HG02973 (cell line): ENCODE results near the gene EFCAB10.
"Not testable (repeated sequence)": the region's sequence is repeated elsewhere in the genome, so short reads cannot be mapped to it uniquely, and the experiment has no call there.

ENCODE experiments used
- ATAC-seq: cut with Tn5 transposase; IDR thresholded peaks from one replicate; pipeline ENCODE4 v1.9.1; 2021; ENCODE audit warnings: moderate library complexity; ENCODE audit not compliant: unreplicated experiment

Gene EFCAB10

GRCh38 chr7:105599551-105599950 is 18.3 kb upstream of the EFCAB10 start:
- ATAC-seq: no peak

DNA sequence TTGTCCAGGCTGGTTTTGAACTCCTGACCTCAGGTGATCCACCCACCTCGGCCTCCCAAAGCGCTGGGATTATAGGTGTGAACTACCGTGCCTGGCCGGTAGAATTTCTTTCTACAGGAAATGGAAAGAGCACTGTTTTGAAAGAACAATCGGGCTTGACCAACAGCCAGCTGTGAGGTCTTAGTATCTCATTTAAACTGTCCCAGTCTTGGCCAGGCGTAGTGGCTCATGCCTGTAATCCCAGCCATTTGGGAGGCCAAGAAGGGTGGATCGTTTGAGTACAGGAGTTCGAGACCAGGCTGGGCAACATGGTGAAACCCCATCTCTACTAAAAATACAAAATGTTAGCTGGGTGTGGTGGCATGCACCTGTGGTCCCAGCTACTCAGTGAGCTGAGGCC is 17.8 kb upstream of the EFCAB10 start:
- not testable (repeated sequence) for ATAC-seq

DNA sequence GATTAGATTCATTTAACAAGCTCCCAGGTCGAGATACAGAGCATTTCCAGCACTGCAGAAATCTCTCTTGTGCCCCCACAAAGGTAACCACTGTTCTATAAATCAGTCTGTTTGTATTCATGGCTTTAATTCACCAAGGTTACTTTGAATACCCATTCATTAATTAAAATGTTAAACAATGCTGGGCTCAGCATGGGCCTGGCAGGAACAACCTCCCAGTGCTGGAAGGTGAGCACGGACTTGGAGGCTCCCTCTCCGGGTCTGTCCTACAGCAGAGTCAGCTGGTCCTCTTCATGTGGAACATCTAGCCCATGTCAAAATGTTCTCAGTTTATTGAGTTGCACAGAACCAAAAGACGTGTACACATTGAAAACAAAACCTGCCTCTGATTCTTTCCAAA is 15.6 kb upstream of the EFCAB10 start:
- no peak for ATAC-seq

DNA sequence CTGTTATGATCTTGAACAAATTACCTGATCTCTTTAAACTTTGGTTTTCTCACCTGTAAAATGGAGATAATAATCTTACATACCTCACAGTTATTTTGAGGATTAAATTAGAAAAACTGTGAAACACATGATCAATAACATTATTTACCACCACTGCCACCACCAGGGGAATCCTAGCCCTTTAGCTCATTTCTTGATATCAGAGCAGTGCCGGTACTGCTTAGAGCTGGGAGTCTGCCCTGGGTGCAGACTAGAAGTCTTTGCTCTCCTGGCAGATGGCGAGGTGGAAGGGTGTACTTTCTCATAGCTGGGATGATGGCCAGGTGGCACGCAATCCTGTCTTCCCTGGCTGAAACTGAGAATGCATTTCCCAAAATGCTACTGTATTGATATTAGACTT is 12.7 kb upstream of the EFCAB10 start:
- no peak for ATAC-seq

GRCh38 chr7:105591522-105591921 is 10.2 kb upstream of the EFCAB10 start:
- ATAC-seq: no peak

DNA sequence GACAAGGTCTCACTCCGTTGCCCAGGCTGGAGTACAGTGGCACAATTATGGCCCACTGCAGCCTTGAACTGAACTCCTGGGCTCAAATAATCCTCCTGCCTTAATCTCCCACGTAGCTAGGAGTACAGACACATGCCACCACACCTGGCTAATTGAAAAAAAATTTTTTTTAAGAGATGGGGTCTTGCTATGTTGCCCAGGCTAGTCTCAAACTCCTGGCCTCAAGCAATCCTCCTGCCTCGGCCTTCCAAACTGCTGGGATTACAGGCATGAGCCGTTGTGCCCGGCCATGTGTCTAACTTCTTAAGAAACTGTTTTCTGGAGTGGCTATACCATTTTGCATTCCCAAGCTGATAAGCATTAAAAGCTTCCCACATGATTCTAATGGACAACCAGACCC is 9.5 kb upstream of the EFCAB10 start:
- ATAC-seq: no peak

GRCh38 chr7:105589356-105590077 is 8.2 kb upstream of the EFCAB10 start:
- ATAC-seq: peak; percentile 73

GRCh38 chr7:105587909-105588635 is 6.8 kb upstream of the EFCAB10 start:
- ATAC-seq: no peak

- no peak for ATAC-seq
These were observed 4.7 kb upstream of the EFCAB10 start for GRCh38 chr7:105585850-105586500.

DNA sequence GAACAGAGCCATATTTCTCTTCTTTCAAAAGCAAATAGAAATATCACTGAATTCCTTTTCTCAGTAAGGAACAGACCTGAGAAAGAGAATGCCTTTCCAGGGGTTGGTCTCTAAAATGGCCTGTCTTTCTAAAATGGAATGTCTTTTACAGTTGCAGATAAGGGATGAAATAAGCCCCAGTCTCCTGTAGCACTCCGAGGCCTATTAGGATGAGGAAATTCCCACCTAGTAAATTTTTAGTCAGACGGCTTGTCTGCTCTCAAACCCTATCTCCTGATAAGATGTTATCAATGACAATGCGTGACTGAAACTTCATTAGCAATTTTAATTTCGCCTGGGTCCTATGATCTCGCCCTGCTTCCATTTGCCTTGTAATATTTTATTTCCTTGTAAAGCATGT is 2.9 kb upstream of the EFCAB10 start:
- no peak for ATAC-seq

- ATAC-seq: no peak
These were observed 1.8 kb upstream of the EFCAB10 start for GRCh38 chr7:105583061-105583460.

DNA sequence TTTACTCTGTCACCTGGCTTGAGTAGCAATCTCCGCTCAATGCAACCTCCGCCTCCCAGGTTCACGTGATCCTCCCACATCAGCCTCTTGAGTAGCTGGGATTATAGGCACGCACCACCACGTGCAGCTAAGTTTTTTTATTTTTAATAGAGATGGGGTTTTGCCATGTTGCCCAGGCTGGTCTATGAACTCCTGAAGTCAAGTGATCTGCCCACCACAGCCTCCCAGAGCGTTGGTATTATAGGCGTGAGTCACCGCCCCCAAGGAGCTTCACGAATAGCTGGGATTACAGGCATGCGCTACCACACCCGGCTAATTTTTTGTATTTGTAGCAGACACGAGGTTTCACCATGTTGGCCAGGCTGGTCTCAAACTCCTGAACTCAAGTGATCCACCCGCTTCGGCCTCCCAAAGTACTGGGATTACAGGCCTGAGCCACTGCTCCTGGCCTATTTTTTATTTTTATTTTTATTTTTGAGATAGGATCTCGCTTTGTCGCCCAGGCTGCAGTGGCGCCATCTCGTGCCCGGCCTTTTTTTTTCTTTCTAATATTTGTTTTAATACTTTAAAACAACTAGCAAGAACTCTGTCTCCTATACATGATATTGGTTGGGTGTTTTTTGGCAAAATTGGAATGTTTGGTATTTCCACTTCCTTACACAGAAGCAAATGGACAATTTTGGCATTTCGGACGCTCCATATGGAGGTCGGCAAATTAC is 1.1 kb downstream of the EFCAB10 start:
- no peak for ATAC-seq

DNA sequence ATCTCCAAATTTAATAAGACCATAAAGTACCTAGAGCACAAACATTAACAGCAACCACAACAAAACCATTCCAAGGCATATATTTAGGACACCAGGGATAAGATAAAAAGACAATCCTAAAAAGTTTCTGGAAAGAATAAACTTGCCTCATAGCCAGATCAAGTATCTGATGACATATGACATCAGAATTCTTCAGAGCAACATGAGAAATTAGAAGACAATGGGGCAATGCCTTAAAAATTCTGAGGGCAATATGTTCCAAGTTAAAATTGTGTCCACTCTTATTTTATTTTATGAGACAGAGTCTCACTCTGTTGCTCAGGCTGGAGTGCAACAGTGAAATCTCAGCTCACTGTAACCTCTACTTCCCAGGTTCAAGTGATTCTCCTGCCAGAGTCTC is 2.8 kb downstream of the EFCAB10 start:
- no peak for ATAC-seq

GRCh38 chr7:105577251-105577650 is 4.0 kb downstream of the EFCAB10 start:
- no peak for ATAC-seq

- no peak for ATAC-seq
These were observed 9.4 kb downstream of the EFCAB10 start for GRCh38 chr7:105571891-105572290.

DNA sequence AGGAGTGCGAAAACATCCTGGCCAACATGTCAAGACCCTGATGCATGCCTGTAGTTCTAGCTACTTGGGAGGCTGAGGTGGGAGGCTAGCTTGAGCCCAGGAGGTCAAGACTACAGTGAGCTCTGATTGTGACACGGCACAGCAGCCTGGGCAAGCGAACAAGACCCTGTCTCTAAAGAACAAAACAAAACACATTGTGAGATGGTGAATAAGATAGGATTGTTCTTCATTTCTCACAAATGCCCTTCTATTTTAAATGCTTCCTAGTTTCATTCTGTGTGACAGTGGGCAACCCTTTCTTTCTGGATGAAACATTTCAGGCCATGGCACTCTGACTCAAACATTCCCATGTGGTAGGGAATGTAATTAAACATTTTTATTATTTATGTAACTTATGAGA is 13.5 kb downstream of the EFCAB10 start:
- no peak for ATAC-seq

DNA sequence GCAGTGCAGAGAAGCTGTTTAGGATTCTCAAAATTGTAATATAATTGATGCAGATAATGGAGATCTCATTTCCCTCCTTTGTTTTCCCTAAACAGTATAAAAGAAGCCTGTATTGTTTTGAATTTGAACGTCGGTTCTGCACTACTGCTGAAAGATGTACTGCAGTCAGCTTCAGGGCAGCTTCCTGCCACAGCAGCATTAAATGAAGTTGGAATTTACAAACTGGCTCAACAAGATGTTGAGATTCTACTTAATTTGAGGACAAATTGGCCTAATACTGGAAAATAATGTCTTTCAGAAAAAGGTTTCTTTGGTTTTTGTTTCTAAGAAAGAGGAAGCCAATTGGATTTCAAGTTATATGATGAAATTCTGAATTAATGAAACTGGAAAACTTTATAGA is 14.3 kb downstream of the EFCAB10 start:
- no peak for ATAC-seq

GRCh38 chr7:105565190-105565589 is 16.1 kb downstream of the EFCAB10 start:
- no peak for ATAC-seq

DNA sequence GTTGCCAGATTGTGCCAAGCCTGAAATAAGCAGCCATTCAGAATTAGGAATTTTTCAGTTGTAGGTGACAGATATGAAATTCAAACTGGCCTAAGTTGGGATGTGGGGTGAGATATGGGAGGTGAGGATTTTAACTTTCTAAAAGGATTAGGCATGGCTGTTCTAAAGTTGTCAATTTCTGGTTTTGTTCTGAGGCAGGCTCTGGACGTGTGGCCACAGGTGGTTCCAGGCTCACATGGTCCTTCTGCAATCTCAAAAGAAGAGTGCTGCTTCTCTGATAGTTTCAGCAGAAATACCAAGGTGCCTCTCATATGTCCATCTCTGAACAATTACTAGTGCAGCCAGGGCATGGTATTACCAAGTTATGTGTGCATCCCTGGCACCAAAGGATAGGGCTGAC is 21.4 kb downstream of the EFCAB10 start:
- ATAC-seq: no peak

DNA sequence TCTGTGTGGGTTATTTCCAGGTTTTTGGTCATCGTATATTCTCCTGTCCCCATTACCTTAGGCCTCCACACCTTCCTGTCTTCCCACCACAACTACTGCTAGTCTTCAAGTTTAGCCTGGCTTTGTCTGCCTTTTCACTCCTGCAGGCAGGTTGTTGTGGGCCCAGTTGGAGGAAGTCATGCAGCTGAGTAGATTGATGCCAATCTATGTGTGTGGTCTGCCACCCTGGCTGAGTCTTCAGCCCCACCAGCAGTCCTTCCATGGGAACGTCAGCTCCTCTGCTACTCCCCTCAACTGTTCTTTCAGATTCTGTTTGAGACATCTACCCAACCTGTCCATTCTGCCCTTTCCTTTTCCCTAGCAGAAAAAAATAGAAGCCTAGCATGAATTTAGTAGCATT is 43.0 kb downstream of the EFCAB10 start:
- ATAC-seq: no peak

DNA sequence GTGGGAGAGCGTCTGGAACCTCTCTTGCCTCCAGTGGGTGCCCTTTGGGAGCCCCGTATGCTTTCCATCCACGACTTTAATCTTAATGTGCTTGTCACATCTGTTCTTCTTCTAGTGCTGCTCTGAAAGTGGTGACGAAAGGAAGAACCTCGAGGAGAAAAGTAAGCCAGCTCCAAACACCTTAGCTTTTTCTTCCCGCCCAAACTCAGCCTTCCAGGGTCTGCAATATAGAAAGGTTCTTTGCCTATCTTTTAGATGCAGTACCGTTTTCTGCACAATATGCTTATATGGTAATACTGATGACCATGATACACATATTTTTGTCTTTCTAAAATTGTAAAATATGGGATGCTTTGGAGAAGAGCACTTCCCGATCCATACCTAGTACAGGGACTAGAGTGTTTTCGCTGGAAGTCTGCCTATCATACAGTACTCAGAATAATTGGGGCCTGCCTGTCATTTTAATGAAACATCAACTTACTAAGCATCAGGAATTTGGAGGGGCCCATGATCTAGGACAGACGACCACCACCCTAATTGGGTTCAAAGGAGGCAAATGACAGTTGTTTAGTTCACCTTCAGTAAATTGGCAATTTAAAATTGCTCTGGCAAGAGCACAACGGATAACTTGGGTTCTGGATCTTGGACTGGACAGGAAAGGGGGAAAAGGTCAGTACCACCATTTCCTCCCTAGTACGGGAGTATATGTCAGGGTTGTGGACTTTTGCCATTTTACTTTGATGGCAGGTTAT is 48.4 kb downstream of the EFCAB10 start:
- no peak for ATAC-seq
